GM23338 (cell line): ENCODE data around the gene KCNMB1. TPM values are rescaled to one million over a fixed set of nuclear protein-coding genes. Genes with fewer than 3 reads are reported as not detected.

Source experiments
- polyA plus RNA-seq: library from polyadenylated mRNA; unstranded; fragments of >200 nt; fragmentation: Nextera tagmentation; extraction: Ambion mirVana; gene quantifications from 2 replicates; pipeline ENCODE4 v1.2.1, GENCODE V29; 2016
- total RNA-seq: library from RNA; depleted of rRNA; stranded (reverse); fragments of >200 nt; shearing (Covaris generic); gene quantifications from 2 replicates; pipeline ENCODE4 v1.2.3, GENCODE V29; 2014; rRNA removed

KCNMB1 gene
- total and polyA plus RNA-seq, 2 experiments from 2014 or later = 0.17 to 0.19 TPM

Other genes with a start within 250 kb of the KCNMB1 start
- gene C5orf58, start 156.4 kb downstream of the KCNMB1 start, total RNA-seq = 1.0 TPM in 1 of 2 replicates, not detected in the other
- 9.1 and 10.8 TPM in 2 replicates for gene C5orf58, start 156.4 kb downstream of the KCNMB1 start, polyA plus RNA-seq
- gene LCP2, start 91.6 kb downstream of the KCNMB1 start, total RNA-seq = 0.35 and 0.38 TPM in 2 replicates
- gene LCP2, start 91.6 kb downstream of the KCNMB1 start, polyA plus RNA-seq = 0.26 and 0.77 TPM in 2 replicates
- 0.31 and 3.0 TPM in 2 replicates for gene KCNIP1, start 114.7 kb upstream of the KCNMB1 start, total RNA-seq
- gene KCNIP1, start 114.7 kb upstream of the KCNMB1 start, polyA plus RNA-seq = 0.42 and 0.87 TPM in 2 replicates